ENCODE data around the gene SDHC. TPM values are rescaled to one million over a fixed set of nuclear protein-coding genes. Genes with fewer than 3 reads are reported as not detected.

Gene SDHC
- polyA plus RNA-seq, 1 of the 3 experiments (the other 2 are of a cell fraction): 195 TPM

GRCh38 chr1:161367684-161368400, 53.7 kb downstream of the SDHC start, which contains the start of gene CFAP126:
CFAP126 (minus strand) TSS chr1:161367876; CDS start chr1:161367868, 8 bp downstream.
- H3K4me2 ChIP-seq: no peak within 1 kb of the TSS
- no peaks in the 10 kb centered on the region for H3K9me3 ChIP-seq
- H3K9ac ChIP-seq: 0 out of 2 replicates have a peak within 1 kb of the TSS, but pooled peaks have one; percentile 12
- no peak within 1 kb of the TSS for H2AFZ ChIP-seq (ENCODE audit: low read depth)
- peaks cover 5% of the 10 kb centered on the region for H3F3A ChIP-seq (replicated peaks; ENCODE audit: insufficient read depth)
- H3K9me2 ChIP-seq: no peaks in the 10 kb centered on the region
- 0 out of 4 replicates have a peak, but pooled peaks cover 0 to 2% of the 10 kb centered on the region in 2 experiments for H3K4me1 ChIP-seq (ENCODE audit: control insufficient read depth in 1 of 2, insufficient read depth in 2 of 2, low read depth in 1 of 2, low read length in 1 of 2)
- WGBS (ENCODE audit: low lambda C conversion rate): 47% methylated on average over 6 of the region's 6 CpGs
- H3K79me2 ChIP-seq (ENCODE audit: insufficient read depth): no peaks in the 10 kb centered on the region
- H4K20me1 ChIP-seq (ENCODE audit: insufficient read depth): no peaks in the 10 kb centered on the region
- H3K36me3 ChIP-seq (replicated peaks in 1 of 2; ENCODE audit: control insufficient read depth in 1 of 2, insufficient read depth in 2 of 2, low read length in 1 of 2): peaks cover 18 to 33% of the 10 kb centered on the region in 2 experiments
- H3K27me3 ChIP-seq (ENCODE audit: insufficient read depth): no peaks in the 10 kb centered on the region
- H3K4me3 ChIP-seq (ENCODE audit: low read depth in 2 of 2, low read length in 1 of 2): no peak within 1 kb of the TSS
- TF ChIP-seq RAD21 (IDR thresholded peaks at IDR 0.05; ENCODE audit: low read length) (peak; percentile 50), CTCF (IDR thresholded peaks at IDR 0.05) (peak; percentile 41), FOXM1 (IDR thresholded peaks at IDR 0.05; ENCODE audit: low read depth) (no peak)
- ChIA-PET CTCF (interaction anchor here (1.0 to 2.7 kb wide), 8 partner anchors 14 to 175 kb away, joined by 3 to 22 read pairs (median 4); no protein-coding TSS in a partner anchor), POLR2A (no interaction called here)
- peak; percentile 57 for DNase-seq
- H3K27ac ChIP-seq (ENCODE audit: low read depth in 2 of 2, low read length in 1 of 2): peak within 1 kb of the TSS in 1 of 2 experiments; percentile 53; a peak in 2 of 4 replicates

- Histone ChIP-seq H3K36me3 (replicated peaks in 1 of 2; ENCODE audit: control insufficient read depth in 1 of 2, insufficient read depth in 2 of 2, low read length in 1 of 2) (no peaks in the 10 kb centered on the region), H3F3A (replicated peaks; ENCODE audit: insufficient read depth) (peaks cover 5% of the 10 kb centered on the region), H3K4me2 (no peak overlapping the region), H3K4me1 (ENCODE audit: control insufficient read depth in 1 of 2, insufficient read depth in 2 of 2, low read depth in 1 of 2, low read length in 1 of 2) (no peaks in the 10 kb centered on the region), H3K27me3 (ENCODE audit: insufficient read depth) (no peaks in the 10 kb centered on the region), H3K27ac (ENCODE audit: low read depth in 2 of 2, low read length in 1 of 2) (no peak overlapping the region), H3K9ac (no peak overlapping the region), H3K4me3 (ENCODE audit: low read depth in 2 of 2, low read length in 1 of 2) (no peak overlapping the region), H3K9me2 (no peaks in the 10 kb centered on the region), H4K20me1 (ENCODE audit: insufficient read depth) (no peaks in the 10 kb centered on the region), H2AFZ (ENCODE audit: low read depth) (no peak overlapping the region), H3K79me2 (ENCODE audit: insufficient read depth) (no peaks in the 10 kb centered on the region), H3K9me3 (no peaks in the 10 kb centered on the region)
- ChIA-PET POLR2A (no interaction called here), CTCF (interaction anchor here (1.4 to 3.1 kb wide), 6 partner anchors 9 to 165 kb away, joined by 3 to 20 read pairs (median 6); no protein-coding TSS in a partner anchor)
- no peak for DNase-seq
- no peak for TF ChIP-seq NFIC (IDR thresholded peaks at IDR 0.05; ENCODE audit: borderline replicate concordance)
- TF ChIP-seq RAD21 (IDR thresholded peaks at IDR 0.05; ENCODE audit: low read length): no peak
- TF ChIP-seq CHD2 (IDR thresholded peaks at IDR 0.05; ENCODE audit: low read length, partially characterized antibody): no peak
- TF ChIP-seq TAF1 (IDR thresholded peaks at IDR 0.05; ENCODE audit: borderline replicate concordance, low read depth, low read length): no peak
- no peak for TF ChIP-seq YY1 (IDR thresholded peaks at IDR 0.05; ENCODE audit: low read depth)
- TF ChIP-seq RXRA (IDR thresholded peaks at IDR 0.05; ENCODE audit: borderline replicate concordance, low read depth): no peak
- no peak for TF ChIP-seq IRF3 (IDR thresholded peaks at IDR 0.05; ENCODE audit: low read depth, low read length)
- no peak for TF ChIP-seq TCF12 (IDR thresholded peaks at IDR 0.05)
- TF ChIP-seq NRF1 (IDR thresholded peaks at IDR 0.05; ENCODE audit: low read depth, low read length): no peak
- no peak for TF ChIP-seq ELF1 (IDR thresholded peaks at IDR 0.05)
- no peak for TF ChIP-seq ZBTB33 (IDR thresholded peaks at IDR 0.05; ENCODE audit: borderline replicate concordance, low read depth)
- no peak for TF ChIP-seq GABPA (IDR thresholded peaks at IDR 0.05; ENCODE audit: low read depth)
- TF ChIP-seq POLR2AphosphoS5 (IDR thresholded peaks at IDR 0.05; ENCODE audit: low read depth, low read length): no peak
- no peak for TF ChIP-seq USF1 (IDR thresholded peaks at IDR 0.05; ENCODE audit: borderline replicate concordance, low read depth)
- no peak for TF ChIP-seq EZH2phosphoT487 (IDR thresholded peaks at IDR 0.05; ENCODE audit: borderline replicate concordance, low read depth)
- TF ChIP-seq USF2 (IDR thresholded peaks at IDR 0.05; ENCODE audit: borderline replicate concordance, low read depth, low read length): no peak
- TF ChIP-seq RFX5 (IDR thresholded peaks at IDR 0.05; ENCODE audit: low read length): no peak
- no peak for TF ChIP-seq FOSL2 (IDR thresholded peaks at IDR 0.05; ENCODE audit: borderline replicate concordance, low read depth)
- no peak for TF ChIP-seq RCOR1 (IDR thresholded peaks at IDR 0.05; ENCODE audit: low read length)
Observed at GRCh38 chr1:161373442-161373841, 59.3 kb downstream of the SDHC start.

All from SK-N-SH (cell line).